HFF-Myc (cell line): ENCODE measurements around the gene FAM204A.

Experiments used
- DNase-seq: peaks from one replicate; pipeline ENCODE4 v3.0.0-alpha.2; 2011; ENCODE audit warnings: low read depth; ENCODE audit errors: extremely low read depth
- H3K4me3 ChIP-seq: replicated peaks from 2 replicates; pipeline ENCODE4 v1.5.1; 2011; ENCODE audit warnings: low read depth, mild to moderate bottlenecking, control low read depth, low read length
- CTCF ChIP-seq: IDR thresholded peaks from 2 replicates; pipeline ENCODE4 v1.5.1; 2012; ENCODE audit warnings: mild to moderate bottlenecking, low read depth, low read length, control low read depth; ENCODE audit errors: missing control alignments

FAM204A gene

GRCh38 chr10:118349235-118349634, 7.1 kb upstream of the FAM204A start:
- no peak for DNase-seq
- no peak for TF ChIP-seq CTCF
- no peak overlapping the region for H3K4me3 ChIP-seq

GRCh38 chr10:118343549-118343948, 1.4 kb upstream of the FAM204A start:
- no peak for TF ChIP-seq CTCF
- DNase-seq = no peak
- no peak overlapping the region for H3K4me3 ChIP-seq

GRCh38 chr10:118343115-118343514, 991 bp upstream of the FAM204A start:
- H3K4me3 ChIP-seq = no peak overlapping the region
- no peak for DNase-seq
- no peak for TF ChIP-seq CTCF

GRCh38 chr10:118342638-118343020, 505 bp upstream of the FAM204A start:
- TF ChIP-seq CTCF = no peak
- DNase-seq = no peak
- H3K4me3 ChIP-seq = peak overlapping the region; percentile 80

- no peak for DNase-seq
- peak overlapping the region; percentile 80 for H3K4me3 ChIP-seq
Measured at GRCh38 chr10:118340486-118340885, 1.6 kb downstream of the FAM204A start.

GRCh38 chr10:118339111-118339510, 3.0 kb downstream of the FAM204A start:
- no peak for TF ChIP-seq CTCF
- no peak overlapping the region for H3K4me3 ChIP-seq
- no peak for DNase-seq

More at GRCh38 chr10:118340486-118340885, 1.6 kb downstream of the FAM204A start:
- no peak for TF ChIP-seq CTCF

- H3K4me3 ChIP-seq = no peak overlapping the region
- no peak for TF ChIP-seq CTCF
- no peak for DNase-seq
Measured at GRCh38 chr10:118337356-118337755, 4.8 kb downstream of the FAM204A start.
